IPS-18a (cell line): ENCODE measurements around the gene LMX1A.

Experiments
- H3K27ac ChIP-seq: one replicate; pipeline ENCODE4 v1.5.1; 2013; ENCODE audit warnings: low read length
- H3K27me3 ChIP-seq: one replicate; pipeline ENCODE4 v1.6.1; 2013; ENCODE audit warnings: mild to moderate bottlenecking, low read length; ENCODE audit not compliant: control insufficient read depth, insufficient read depth
- H3K36me3 ChIP-seq: one replicate; pipeline ENCODE4 v1.6.1; 2013; ENCODE audit warnings: low read depth, low read length; ENCODE audit not compliant: control insufficient read depth
- H3K4me1 ChIP-seq: one replicate; pipeline ENCODE4 v1.6.1; 2013; ENCODE audit warnings: low read depth, low read length; ENCODE audit not compliant: control insufficient read depth
- H3K4me3 ChIP-seq: one replicate; pipeline ENCODE4 v1.5.1; 2013; ENCODE audit warnings: low read length
- H3K9ac ChIP-seq: one replicate; pipeline ENCODE4 v1.6.1; 2013; ENCODE audit warnings: mild to moderate bottlenecking, low read length, moderate library complexity
- H3K9me3 ChIP-seq: one replicate; pipeline ENCODE4 v1.6.1; 2013; ENCODE audit warnings: low read depth, low read length; ENCODE audit not compliant: control insufficient read depth

Gene LMX1A

GRCh38 chr1:165204548-165204947, 152.0 kb downstream of the LMX1A start:
- no peaks in the 10 kb centered on the region for H3K36me3 ChIP-seq
- no peak overlapping the region for H3K9ac ChIP-seq
- H3K4me3 ChIP-seq = no peak overlapping the region
- no peak overlapping the region for H3K27ac ChIP-seq
- H3K27me3 ChIP-seq = no peaks in the 10 kb centered on the region
- peaks cover under 1% of the 10 kb centered on the region for H3K4me1 ChIP-seq
- H3K9me3 ChIP-seq = no peaks in the 10 kb centered on the region

- H3K9me3 ChIP-seq = no peaks in the 10 kb centered on the region
- no peaks in the 10 kb centered on the region for H3K4me1 ChIP-seq
- no peak overlapping the region for H3K27ac ChIP-seq
- no peaks in the 10 kb centered on the region for H3K27me3 ChIP-seq
- H3K9ac ChIP-seq = no peak overlapping the region
- H3K4me3 ChIP-seq = no peak overlapping the region
- H3K36me3 ChIP-seq = no peaks in the 10 kb centered on the region
Measured at GRCh38 chr1:165191087-165191486, 165.4 kb downstream of the LMX1A start.

GRCh38 chr1:165189913-165190312, 166.6 kb downstream of the LMX1A start:
- Histone ChIP-seq H3K27me3 (no peaks in the 10 kb centered on the region), H3K9me3 (no peaks in the 10 kb centered on the region), H3K4me1 (no peaks in the 10 kb centered on the region), H3K9ac (no peak overlapping the region), H3K27ac (no peak overlapping the region), H3K36me3 (no peaks in the 10 kb centered on the region), H3K4me3 (no peak overlapping the region)

- Histone ChIP-seq H3K27me3 (no peaks in the 10 kb centered on the region), H3K4me3 (no peak overlapping the region), H3K4me1 (no peaks in the 10 kb centered on the region), H3K36me3 (no peaks in the 10 kb centered on the region), H3K9me3 (no peaks in the 10 kb centered on the region), H3K27ac (no peak overlapping the region), H3K9ac (no peak overlapping the region)
Measured at GRCh38 chr1:165189011-165189410, 167.5 kb downstream of the LMX1A start.

- Histone ChIP-seq H3K4me3 (no peak overlapping the region), H3K9me3 (no peaks in the 10 kb centered on the region), H3K27ac (no peak overlapping the region), H3K27me3 (no peaks in the 10 kb centered on the region), H3K4me1 (no peaks in the 10 kb centered on the region), H3K9ac (no peak overlapping the region), H3K36me3 (no peaks in the 10 kb centered on the region)
Measured at GRCh38 chr1:165187031-165188009, 169.2 kb downstream of the LMX1A start.

- Histone ChIP-seq H3K27ac (no peak overlapping the region), H3K27me3 (no peaks in the 10 kb centered on the region), H3K36me3 (no peaks in the 10 kb centered on the region), H3K9ac (no peak overlapping the region), H3K4me3 (no peak overlapping the region), H3K4me1 (no peaks in the 10 kb centered on the region), H3K9me3 (no peaks in the 10 kb centered on the region)
Measured at GRCh38 chr1:165185161-165185889, 171.2 kb downstream of the LMX1A start.

- no peak overlapping the region for H3K9ac ChIP-seq
- no peak overlapping the region for H3K27ac ChIP-seq
- no peak overlapping the region for H3K4me3 ChIP-seq
- H3K27me3 ChIP-seq = no peaks in the 10 kb centered on the region
- H3K4me1 ChIP-seq = no peaks in the 10 kb centered on the region
- H3K36me3 ChIP-seq = no peaks in the 10 kb centered on the region
- H3K9me3 ChIP-seq = no peaks in the 10 kb centered on the region
Measured at GRCh38 chr1:165182975-165183374, 173.5 kb downstream of the LMX1A start.

- no peaks in the 10 kb centered on the region for H3K27me3 ChIP-seq
- H3K9ac ChIP-seq = no peak overlapping the region
- H3K4me1 ChIP-seq = peaks cover 2% of the 10 kb centered on the region
- H3K9me3 ChIP-seq = no peaks in the 10 kb centered on the region
- no peak overlapping the region for H3K27ac ChIP-seq
- H3K4me3 ChIP-seq = no peak overlapping the region
- H3K36me3 ChIP-seq = no peaks in the 10 kb centered on the region
Measured at GRCh38 chr1:165179306-165179705, 177.2 kb downstream of the LMX1A start.

GRCh38 chr1:165174491-165174890, 182.0 kb downstream of the LMX1A start:
- no peak overlapping the region for H3K4me3 ChIP-seq
- no peak overlapping the region for H3K27ac ChIP-seq
- H3K27me3 ChIP-seq = no peaks in the 10 kb centered on the region
- no peaks in the 10 kb centered on the region for H3K9me3 ChIP-seq
- H3K36me3 ChIP-seq = no peaks in the 10 kb centered on the region
- H3K9ac ChIP-seq = no peak overlapping the region
- peaks cover 5% of the 10 kb centered on the region for H3K4me1 ChIP-seq

GRCh38 chr1:165173818-165174217, 182.7 kb downstream of the LMX1A start:
- no peak overlapping the region for H3K27ac ChIP-seq
- no peaks in the 10 kb centered on the region for H3K27me3 ChIP-seq
- no peak overlapping the region for H3K4me3 ChIP-seq
- H3K4me1 ChIP-seq = peaks cover 5% of the 10 kb centered on the region
- H3K36me3 ChIP-seq = no peaks in the 10 kb centered on the region
- no peak overlapping the region for H3K9ac ChIP-seq
- H3K9me3 ChIP-seq = no peaks in the 10 kb centered on the region

- Histone ChIP-seq H3K4me3 (no peak overlapping the region), H3K27ac (no peak overlapping the region), H3K36me3 (no peaks in the 10 kb centered on the region), H3K9ac (no peak overlapping the region), H3K9me3 (no peaks in the 10 kb centered on the region), H3K27me3 (no peaks in the 10 kb centered on the region), H3K4me1 (peaks cover 5% of the 10 kb centered on the region)
Measured at GRCh38 chr1:165173409-165173808, 183.1 kb downstream of the LMX1A start.
